ENCODE results near the gene GAA.

GRCh38 chr17:80107231-80108021, 6.0 kb downstream of the GAA start:
- TF ChIP-seq EZH2phosphoT487 (IDR thresholded peaks at IDR 0.05; ENCODE audit: borderline replicate concordance) = no peak
- no peak for TF ChIP-seq CTCF (conservative IDR thresholded peaks at IDR 0.05; ENCODE audit: low read length)

Measured in Loucy (cell line).